Activated CD8-positive, alpha-beta T cell treated with anti-CD3 and anti-CD28 coated beads for 36 hours (primary cell): Measurements from ENCODE around the gene PPIB. TPM values are rescaled to one million over a fixed set of nuclear protein-coding genes. Genes with fewer than 3 reads are reported as not detected.

Source experiments
- ATAC-seq: fragments of 200-7000 bp; cut with Tn5 transposase; one replicate; pipeline ENCODE4 v1.10.0; 2021; ENCODE audit warnings: mild to moderate bottlenecking, moderate library complexity
- CTCF ChIA-PET: fragments of 350-600 bp; sonication (Branson Sonifier 250); formaldehyde crosslinking; loops from one replicate; lab custom pipeline; 2021; ENCODE audit warnings: antibody characterized with exemption; lab: Charles Lee
- POLR2A ChIA-PET: fragments of 350-600 bp; sonication (Branson Sonifier 250); formaldehyde crosslinking; loops from one replicate; lab custom pipeline; 2021; ENCODE audit warnings: antibody characterized with exemption; lab: Charles Lee
- DNase-seq: peaks from one replicate; pipeline ENCODE4 v3.0.0-alpha.2; 2020
- H3K27ac Mint-ChIP-seq: one replicate; pipeline ENCODE4 v1.8.0; 2021; ENCODE audit warnings: mild to moderate bottlenecking, mixed read lengths
- H3K27me3 Mint-ChIP-seq: one replicate; pipeline ENCODE4 v1.8.0; 2021; ENCODE audit warnings: mixed read lengths
- H3K36me3 Mint-ChIP-seq: one replicate; pipeline ENCODE4 v1.8.0; 2021; ENCODE audit warnings: low read depth, mixed read lengths
- H3K4me1 Mint-ChIP-seq: one replicate; pipeline ENCODE4 v1.8.0; 2021; ENCODE audit warnings: low read depth, mixed read lengths
- H3K4me3 Mint-ChIP-seq: one replicate; pipeline ENCODE4 v1.8.0; 2021; ENCODE audit warnings: mild to moderate bottlenecking, moderate library complexity, mixed read lengths
- H3K9me3 Mint-ChIP-seq: one replicate; pipeline ENCODE4 v1.8.0; 2021; ENCODE audit warnings: mixed read lengths
- intact Hi-C: fragments of 100-400 bp; cut with micrococcal nuclease; formaldehyde crosslinking; loops from one replicate; pipeline ENCODE4 v1.10.0; 2022
- total RNA-seq, 2 experiments: library from RNA; stranded (reverse); gene quantifications; one replicate each; pipeline ENCODE4 v1.2.3, GENCODE V29; 2021
- TF ChIP-seq, protein P1 (sequence below): fragments of 200-600 bp; IDR thresholded peaks from one replicate; pipeline ENCODE4 v1.8.0; 2022; ENCODE audit warnings: antibody characterized with exemption, mild to moderate bottlenecking

The PPIB gene
- total RNA-seq, 2 experiments from 2014 or later = 223 to 227 TPM

DNA sequence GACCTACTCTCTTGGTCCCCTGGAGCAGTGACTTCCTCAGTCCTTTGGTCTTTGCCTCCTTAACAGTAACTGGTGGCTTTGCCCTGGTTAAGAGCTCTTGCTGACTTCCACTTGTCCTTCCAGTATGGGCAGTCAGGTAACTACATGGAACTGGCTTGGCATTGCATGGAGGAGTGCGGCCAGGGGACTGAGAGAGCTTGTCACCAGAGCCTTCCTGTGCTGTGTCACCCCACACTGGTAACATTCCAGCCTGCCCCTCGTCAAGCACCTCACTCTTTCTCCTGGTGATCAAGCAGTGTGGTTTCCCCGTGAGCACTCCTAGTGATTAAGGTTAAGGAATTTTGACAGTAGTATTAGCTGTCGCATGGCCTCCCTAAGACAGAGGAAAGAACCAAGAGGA lies 30.6 kb downstream of the PPIB start:
- no peak overlapping the region for H3K27ac Mint-ChIP-seq
- POLR2A ChIA-PET = interaction anchor here (1.5 to 1.6 kb wide), 2 partner anchors 13 to 15 kb away, joined by 4 read pairs; no protein-coding TSS in a partner anchor

DNA sequence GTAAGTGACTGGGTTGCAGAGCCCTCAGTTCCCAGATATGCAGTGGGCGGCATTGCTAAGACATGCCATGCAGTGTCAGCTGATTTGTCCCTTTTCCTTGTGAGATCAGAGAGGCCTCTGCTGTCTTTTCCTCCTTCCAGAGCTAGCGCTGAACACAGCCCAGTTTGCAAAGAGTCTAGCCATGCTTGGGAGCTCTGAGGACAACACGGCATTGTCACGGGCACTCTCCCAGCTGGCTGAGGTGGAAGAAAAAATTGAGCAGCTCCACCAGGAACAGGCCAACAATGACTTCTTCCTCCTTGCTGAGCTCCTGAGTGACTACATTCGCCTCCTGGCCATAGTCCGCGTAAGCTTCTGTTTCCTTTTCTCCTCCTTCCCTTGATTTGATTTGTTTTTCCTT lies 31.3 kb downstream of the PPIB start:
- Mint-ChIP-seq H3K36me3 (peaks cover 33% of the 10 kb centered on the region), H3K27me3 (no peaks in the 10 kb centered on the region), H3K9me3 (no peaks in the 10 kb centered on the region), H3K4me3 (no peak overlapping the region), H3K4me1 (no peaks in the 10 kb centered on the region), H3K27ac (no peak overlapping the region)
- no peak for DNase-seq
- intact Hi-C loops = no loop called here
- no peak for ATAC-seq
- TF ChIP-seq, protein P1, sequence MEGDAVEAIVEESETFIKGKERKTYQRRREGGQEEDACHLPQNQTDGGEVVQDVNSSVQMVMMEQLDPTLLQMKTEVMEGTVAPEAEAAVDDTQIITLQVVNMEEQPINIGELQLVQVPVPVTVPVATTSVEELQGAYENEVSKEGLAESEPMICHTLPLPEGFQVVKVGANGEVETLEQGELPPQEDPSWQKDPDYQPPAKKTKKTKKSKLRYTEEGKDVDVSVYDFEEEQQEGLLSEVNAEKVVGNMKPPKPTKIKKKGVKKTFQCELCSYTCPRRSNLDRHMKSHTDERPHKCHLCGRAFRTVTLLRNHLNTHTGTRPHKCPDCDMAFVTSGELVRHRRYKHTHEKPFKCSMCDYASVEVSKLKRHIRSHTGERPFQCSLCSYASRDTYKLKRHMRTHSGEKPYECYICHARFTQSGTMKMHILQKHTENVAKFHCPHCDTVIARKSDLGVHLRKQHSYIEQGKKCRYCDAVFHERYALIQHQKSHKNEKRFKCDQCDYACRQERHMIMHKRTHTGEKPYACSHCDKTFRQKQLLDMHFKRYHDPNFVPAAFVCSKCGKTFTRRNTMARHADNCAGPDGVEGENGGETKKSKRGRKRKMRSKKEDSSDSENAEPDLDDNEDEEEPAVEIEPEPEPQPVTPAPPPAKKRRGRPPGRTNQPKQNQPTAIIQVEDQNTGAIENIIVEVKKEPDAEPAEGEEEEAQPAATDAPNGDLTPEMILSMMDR = no peak
- ChIA-PET POLR2A (interaction anchor here (0.9 to 1.6 kb wide), 3 partner anchors 14 to 22 kb away, joined by 3 to 4 read pairs (median 4); no protein-coding TSS in a partner anchor), CTCF (interaction anchor here (3.5 kb wide), 1 partner anchor 23 kb away, joined by 16 read pairs; no protein-coding TSS in a partner anchor)

More for the DNA sequence above, 30.6 kb downstream of the PPIB start:
- Mint-ChIP-seq H3K36me3 (peaks cover 33% of the 10 kb centered on the region), H3K4me3 (no peak overlapping the region), H3K9me3 (no peaks in the 10 kb centered on the region), H3K4me1 (no peaks in the 10 kb centered on the region), H3K27me3 (no peaks in the 10 kb centered on the region)
- DNase-seq = no peak
- CTCF ChIA-PET = interaction anchor here (3.5 kb wide), 1 partner anchor 22 kb away, joined by 16 read pairs; no protein-coding TSS in a partner anchor
- intact Hi-C loops = no loop called here
- ATAC-seq = no peak
- TF ChIP-seq, protein P1 = no peak

DNA sequence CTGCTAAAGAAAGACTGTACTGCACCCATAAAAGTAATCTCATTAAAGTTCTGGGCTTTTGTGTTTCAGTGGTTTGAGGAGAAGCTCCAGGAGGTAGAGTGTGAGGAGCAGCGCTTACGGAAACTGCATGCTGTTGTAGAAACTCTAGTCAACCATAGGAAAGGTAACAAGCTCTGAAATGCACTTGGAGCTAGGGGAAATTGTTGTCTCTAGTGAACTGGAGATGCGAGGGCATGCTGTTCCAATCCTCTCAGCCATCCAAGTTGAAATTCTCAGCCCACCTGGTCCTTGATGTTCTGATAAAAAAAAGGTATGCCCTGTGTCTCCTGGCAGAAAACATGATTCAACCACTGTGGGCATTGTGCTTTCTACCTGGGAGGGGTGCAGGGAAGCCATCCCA lies 32.7 kb downstream of the PPIB start:
- POLR2A ChIA-PET = no interaction called here

DNA sequence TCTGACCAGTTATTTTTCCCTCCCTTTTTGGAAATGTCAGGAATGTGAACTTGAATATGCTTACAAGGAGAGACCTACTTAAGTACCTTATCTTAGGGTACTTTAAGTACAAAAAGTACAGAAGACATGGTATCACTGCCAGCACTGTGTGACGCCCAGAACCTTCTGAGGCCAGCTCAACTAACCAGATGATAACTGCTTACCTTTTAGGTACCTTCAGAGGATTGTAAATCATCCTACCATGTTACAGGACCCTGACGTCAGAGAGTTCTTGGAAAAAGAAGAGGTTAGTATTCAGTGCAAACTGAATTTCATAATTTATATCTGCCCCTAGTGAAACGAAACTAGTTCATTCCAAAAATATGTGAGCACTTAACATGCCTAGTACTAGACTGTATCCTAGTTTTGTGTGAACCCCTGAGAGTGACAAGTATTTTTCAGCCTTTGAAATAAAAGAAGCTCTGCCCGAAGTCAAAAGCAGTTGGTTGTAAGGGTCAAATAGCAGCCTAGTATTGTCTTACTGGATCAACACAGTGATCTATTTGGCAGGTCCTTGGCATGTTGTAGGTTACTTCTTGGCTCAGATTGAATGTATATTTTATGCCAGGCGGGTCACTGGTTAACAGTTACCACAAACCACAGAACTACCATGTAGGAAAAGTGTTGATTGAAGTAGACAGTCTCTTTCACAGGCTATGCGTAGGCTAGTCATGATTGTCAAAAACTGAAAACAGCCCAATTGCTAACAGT lies 35.1 kb downstream of the PPIB start:
- Mint-ChIP-seq H3K4me3 (no peak overlapping the region), H3K27me3 (no peaks in the 10 kb centered on the region), H3K27ac (no peak overlapping the region), H3K4me1 (no peaks in the 10 kb centered on the region), H3K9me3 (no peaks in the 10 kb centered on the region), H3K36me3 (peaks cover 34% of the 10 kb centered on the region)
- CTCF ChIA-PET = no interaction called here
- no peak for DNase-seq
- intact Hi-C loops = no loop called here
- TF ChIP-seq, protein P1 = no peak
- POLR2A ChIA-PET = no interaction called here
- ATAC-seq = no peak

More for the DNA sequence above, 32.7 kb downstream of the PPIB start:
- no peak overlapping the region for H3K4me3 Mint-ChIP-seq
- H3K36me3 Mint-ChIP-seq = peaks cover 30% of the 10 kb centered on the region
- TF ChIP-seq, protein P1 = no peak
- H3K27ac Mint-ChIP-seq = no peak overlapping the region
- no peaks in the 10 kb centered on the region for H3K27me3 Mint-ChIP-seq
- no peaks in the 10 kb centered on the region for H3K9me3 Mint-ChIP-seq
- H3K4me1 Mint-ChIP-seq = no peaks in the 10 kb centered on the region
- intact Hi-C loops = no loop called here
- CTCF ChIA-PET = interaction anchor here (3.5 kb wide), 1 partner anchor 24 kb away, joined by 16 read pairs; no protein-coding TSS in a partner anchor
- ATAC-seq = no peak
- DNase-seq = no peak

DNA sequence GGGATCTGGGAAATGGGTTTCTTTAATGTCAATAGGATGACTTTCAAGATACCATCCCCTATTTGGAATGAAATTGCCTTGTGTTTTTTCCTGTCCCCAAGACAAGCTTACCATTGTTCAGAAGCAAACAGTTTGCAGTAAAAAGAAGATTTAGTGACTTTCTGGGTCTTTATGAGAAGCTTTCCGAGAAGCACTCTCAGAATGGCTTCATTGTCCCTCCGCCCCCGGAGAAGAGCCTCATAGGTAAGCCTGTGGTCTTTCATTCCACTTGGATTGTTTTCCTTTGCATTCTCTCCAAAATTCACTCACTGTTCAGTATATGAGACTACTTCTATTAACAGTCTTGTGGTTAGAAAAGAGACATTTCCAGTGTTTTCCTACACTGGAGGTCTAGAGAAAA lies 36.8 kb downstream of the PPIB start:
- Mint-ChIP-seq H3K36me3 (peaks cover 33% of the 10 kb centered on the region), H3K4me1 (no peaks in the 10 kb centered on the region), H3K4me3 (no peak overlapping the region), H3K9me3 (no peaks in the 10 kb centered on the region), H3K27me3 (no peaks in the 10 kb centered on the region), H3K27ac (no peak overlapping the region)
- ChIA-PET POLR2A (interaction anchor here (1.1 kb wide), 1 partner anchor 27 kb away, joined by 3 read pairs; no protein-coding TSS in a partner anchor), CTCF (interaction anchor here (1.1 to 1.6 kb wide), 2 partner anchors 27 to 28 kb away, joined by 3 to 4 read pairs; no protein-coding TSS in a partner anchor)
- no peak for DNase-seq
- ATAC-seq = no peak
- TF ChIP-seq, protein P1 = no peak
- intact Hi-C loops = no loop called here
